ENCODE measurements around the gene SPINK5. TPM values are rescaled to one million over a fixed set of nuclear protein-coding genes. Genes with fewer than 3 reads are reported as not detected.

SPINK5 gene
- total RNA-seq, 1 experiment from 2014 or later, result not detected

DNA sequence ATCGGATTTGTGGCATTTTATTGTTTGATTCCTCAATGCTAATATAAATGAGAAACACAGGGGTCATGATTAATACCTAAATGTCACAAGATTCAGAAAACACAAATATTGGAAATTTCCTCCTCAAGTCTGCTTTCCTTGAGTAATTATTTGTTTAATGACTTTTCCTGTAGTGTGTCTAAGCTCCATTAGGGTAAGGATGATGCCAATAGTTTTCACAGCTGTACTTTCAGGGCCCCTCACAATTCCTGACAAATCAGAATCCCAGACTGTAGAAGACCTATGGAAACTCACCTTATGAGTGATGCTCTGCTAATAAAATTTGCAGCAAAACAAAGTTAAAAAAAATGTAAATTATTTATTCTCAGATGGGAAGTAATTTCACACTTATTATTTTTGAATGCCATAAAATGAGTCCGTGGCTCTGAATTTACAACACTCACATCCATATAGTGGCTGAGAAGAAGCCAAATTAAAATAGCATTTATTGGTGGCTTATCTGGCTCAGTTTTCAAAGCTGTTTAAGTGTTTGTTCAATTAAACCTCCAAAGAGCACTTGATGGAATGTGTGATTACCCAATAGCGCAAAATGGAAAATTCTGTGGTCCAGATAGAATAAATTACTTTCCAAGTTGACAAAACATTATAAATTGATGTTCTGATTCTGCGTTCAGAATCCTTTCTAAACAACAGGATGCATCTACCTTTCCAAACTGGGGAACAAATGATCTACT lies 102.9 kb downstream of the SPINK5 start:
- DNase-seq (ENCODE audit: low read depth, low spot score) (no peak), ATAC-seq (no peak)
- Histone ChIP-seq H3K4me1 (ENCODE audit: control insufficient read depth, insufficient read depth, low read length) (no peaks in the 10 kb centered on the region), H3K4me3 (ENCODE audit: low read depth in 2 of 2, low read length in 2 of 2) (no peak overlapping the region), H3K27ac (ENCODE audit: low read length) (no peak overlapping the region), H3K9me3 (ENCODE audit: control insufficient read depth, insufficient read depth, low read depth, low read length) (no peaks in the 10 kb centered on the region), H3K36me3 (ENCODE audit: control insufficient read depth, insufficient read depth, low read length) (no peaks in the 10 kb centered on the region), H3K27me3 (ENCODE audit: control insufficient read depth, insufficient read depth, low read length) (no peaks in the 10 kb centered on the region)
- intact Hi-C loops (cut with micrococcal nuclease; ENCODE audit: unreplicated experiment), result no loop called here
- in situ Hi-C loops (cut with HindIII; ENCODE audit: low pct_unique_long_range_greater_than_20kb, low sequenced_read_pairs), result no loop called here
- TF ChIP-seq SIN3A (IDR thresholded peaks at IDR 0.05; ENCODE audit: borderline replicate concordance, insufficient read depth, low read depth, low read length) (no peak), TCF7L2 (IDR thresholded peaks at IDR 0.05; ENCODE audit: low read depth, low read length) (no peak)
- TF ChIP-seq, protein P1, sequence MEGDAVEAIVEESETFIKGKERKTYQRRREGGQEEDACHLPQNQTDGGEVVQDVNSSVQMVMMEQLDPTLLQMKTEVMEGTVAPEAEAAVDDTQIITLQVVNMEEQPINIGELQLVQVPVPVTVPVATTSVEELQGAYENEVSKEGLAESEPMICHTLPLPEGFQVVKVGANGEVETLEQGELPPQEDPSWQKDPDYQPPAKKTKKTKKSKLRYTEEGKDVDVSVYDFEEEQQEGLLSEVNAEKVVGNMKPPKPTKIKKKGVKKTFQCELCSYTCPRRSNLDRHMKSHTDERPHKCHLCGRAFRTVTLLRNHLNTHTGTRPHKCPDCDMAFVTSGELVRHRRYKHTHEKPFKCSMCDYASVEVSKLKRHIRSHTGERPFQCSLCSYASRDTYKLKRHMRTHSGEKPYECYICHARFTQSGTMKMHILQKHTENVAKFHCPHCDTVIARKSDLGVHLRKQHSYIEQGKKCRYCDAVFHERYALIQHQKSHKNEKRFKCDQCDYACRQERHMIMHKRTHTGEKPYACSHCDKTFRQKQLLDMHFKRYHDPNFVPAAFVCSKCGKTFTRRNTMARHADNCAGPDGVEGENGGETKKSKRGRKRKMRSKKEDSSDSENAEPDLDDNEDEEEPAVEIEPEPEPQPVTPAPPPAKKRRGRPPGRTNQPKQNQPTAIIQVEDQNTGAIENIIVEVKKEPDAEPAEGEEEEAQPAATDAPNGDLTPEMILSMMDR (IDR thresholded peaks at IDR 0.05), result no peak
- TF ChIP-seq, protein P2, sequence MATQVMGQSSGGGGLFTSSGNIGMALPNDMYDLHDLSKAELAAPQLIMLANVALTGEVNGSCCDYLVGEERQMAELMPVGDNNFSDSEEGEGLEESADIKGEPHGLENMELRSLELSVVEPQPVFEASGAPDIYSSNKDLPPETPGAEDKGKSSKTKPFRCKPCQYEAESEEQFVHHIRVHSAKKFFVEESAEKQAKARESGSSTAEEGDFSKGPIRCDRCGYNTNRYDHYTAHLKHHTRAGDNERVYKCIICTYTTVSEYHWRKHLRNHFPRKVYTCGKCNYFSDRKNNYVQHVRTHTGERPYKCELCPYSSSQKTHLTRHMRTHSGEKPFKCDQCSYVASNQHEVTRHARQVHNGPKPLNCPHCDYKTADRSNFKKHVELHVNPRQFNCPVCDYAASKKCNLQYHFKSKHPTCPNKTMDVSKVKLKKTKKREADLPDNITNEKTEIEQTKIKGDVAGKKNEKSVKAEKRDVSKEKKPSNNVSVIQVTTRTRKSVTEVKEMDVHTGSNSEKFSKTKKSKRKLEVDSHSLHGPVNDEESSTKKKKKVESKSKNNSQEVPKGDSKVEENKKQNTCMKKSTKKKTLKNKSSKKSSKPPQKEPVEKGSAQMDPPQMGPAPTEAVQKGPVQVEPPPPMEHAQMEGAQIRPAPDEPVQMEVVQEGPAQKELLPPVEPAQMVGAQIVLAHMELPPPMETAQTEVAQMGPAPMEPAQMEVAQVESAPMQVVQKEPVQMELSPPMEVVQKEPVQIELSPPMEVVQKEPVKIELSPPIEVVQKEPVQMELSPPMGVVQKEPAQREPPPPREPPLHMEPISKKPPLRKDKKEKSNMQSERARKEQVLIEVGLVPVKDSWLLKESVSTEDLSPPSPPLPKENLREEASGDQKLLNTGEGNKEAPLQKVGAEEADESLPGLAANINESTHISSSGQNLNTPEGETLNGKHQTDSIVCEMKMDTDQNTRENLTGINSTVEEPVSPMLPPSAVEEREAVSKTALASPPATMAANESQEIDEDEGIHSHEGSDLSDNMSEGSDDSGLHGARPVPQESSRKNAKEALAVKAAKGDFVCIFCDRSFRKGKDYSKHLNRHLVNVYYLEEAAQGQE (IDR thresholded peaks at IDR 0.05; ENCODE audit: insufficient read depth in 1 of 2, low read depth in 2 of 2, low read length in 1 of 2), result no peak
- POLR2A ChIA-PET, result no interaction called here
- CTCF ChIA-PET, result no interaction called here
- BruUV-seq (replicated peaks), result no TSS peak

DNA sequence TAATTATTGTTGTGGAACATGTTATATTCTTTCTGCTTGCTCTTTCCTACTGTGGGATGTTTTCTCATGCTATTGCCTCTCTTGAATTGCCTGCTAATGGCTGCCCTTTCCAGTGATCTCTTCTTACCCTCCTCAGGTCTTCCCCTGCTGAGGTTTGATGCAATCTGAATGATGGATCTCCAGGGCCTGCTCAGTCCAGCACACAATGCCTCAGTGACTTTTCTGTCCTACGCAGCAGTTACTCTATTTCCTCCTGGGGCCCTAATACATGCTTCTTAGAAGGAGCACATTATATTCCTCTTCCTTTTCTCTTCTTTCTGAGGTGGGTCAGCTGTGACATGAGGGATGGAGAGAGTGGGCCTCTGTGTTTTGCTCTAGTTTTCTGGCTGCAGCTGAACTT lies 104.5 kb downstream of the SPINK5 start, which contains the start of gene SPINK14:
SPINK14 (plus strand) TSS at position 301 of the 400 bp plus-strand sequence. CDS start 1,187 bp downstream, outside the sequence.
- Histone ChIP-seq H3K27me3 (ENCODE audit: control insufficient read depth, insufficient read depth, low read length) (no peaks in the 10 kb centered on the region; the same call in 1 of the 2 replicates), H3K4me3 (ENCODE audit: low read depth in 2 of 2, low read length in 2 of 2) (no peak within 1 kb of the TSS), H3K36me3 (ENCODE audit: control insufficient read depth, insufficient read depth, low read length) (no peaks in the 10 kb centered on the region), H3K4me1 (ENCODE audit: control insufficient read depth, insufficient read depth, low read length) (no peaks in the 10 kb centered on the region), H3K27ac (ENCODE audit: low read length) (no peak within 1 kb of the TSS), H3K9me3 (ENCODE audit: control insufficient read depth, insufficient read depth, low read depth, low read length) (no peaks in the 10 kb centered on the region)
- CTCF ChIA-PET, result no interaction called here
- in situ Hi-C loops (cut with HindIII; ENCODE audit: low pct_unique_long_range_greater_than_20kb, low sequenced_read_pairs), result no loop called here
- POLR2A ChIA-PET, result no interaction called here
- BruUV-seq (replicated peaks), result no TSS peak
- ATAC-seq (no peak), DNase-seq (ENCODE audit: low read depth, low spot score) (no peak)
- intact Hi-C loops (cut with micrococcal nuclease; ENCODE audit: unreplicated experiment), result no loop called here
- TF ChIP-seq SIN3A (IDR thresholded peaks at IDR 0.05; ENCODE audit: borderline replicate concordance, insufficient read depth, low read depth, low read length) (no peak), TCF7L2 (IDR thresholded peaks at IDR 0.05; ENCODE audit: low read depth, low read length) (no peak), POLR2AphosphoS5 (IDR thresholded peaks at IDR 0.05; ENCODE audit: low read depth, low read length) (no peak)
- TF ChIP-seq, protein P2 (IDR thresholded peaks at IDR 0.05; ENCODE audit: insufficient read depth in 1 of 2, low read depth in 2 of 2, low read length in 1 of 2), result no peak
- TF ChIP-seq, protein P1 (IDR thresholded peaks at IDR 0.05), result no peak
